GM18868 (cell line): ENCODE data around the gene HIVEP3.

Experiments used
- ATAC-seq: cut with Tn5 transposase; IDR thresholded peaks from one replicate; pipeline ENCODE4 v1.9.1; 2021; ENCODE audit warnings: mild to moderate bottlenecking, moderate library complexity; ENCODE audit not compliant: unreplicated experiment

The HIVEP3 gene

GRCh38 chr1:41609166-41609883 lies 309.4 kb downstream of the HIVEP3 start:
- ATAC-seq = no peak

GRCh38 chr1:41608211-41608610 lies 310.5 kb downstream of the HIVEP3 start:
- ATAC-seq = no peak

- ATAC-seq = no peak
These were observed 310.9 kb downstream of the HIVEP3 start for GRCh38 chr1:41607808-41608207.

DNA sequence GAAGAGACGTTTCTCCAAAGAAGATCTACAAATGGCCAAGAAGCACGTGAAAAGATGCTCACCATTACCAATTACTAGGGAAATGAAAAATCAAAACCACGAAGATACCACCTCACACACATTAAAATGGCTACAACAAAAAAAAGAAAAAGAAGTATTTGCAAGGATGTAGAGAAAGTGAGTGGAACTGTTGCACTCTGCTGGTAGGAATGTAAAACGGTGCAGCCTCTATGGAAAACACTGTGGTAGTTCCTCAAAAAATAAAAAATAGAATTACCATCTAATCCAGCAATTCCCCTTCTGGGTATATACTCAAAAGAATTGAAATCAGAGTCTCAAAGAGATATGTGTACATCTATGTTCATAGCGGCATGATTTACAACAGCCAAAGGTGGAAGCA lies 318.8 kb downstream of the HIVEP3 start:
- no peak for ATAC-seq

- ATAC-seq = no peak
These were observed 320.4 kb downstream of the HIVEP3 start for GRCh38 chr1:41598325-41598724.

DNA sequence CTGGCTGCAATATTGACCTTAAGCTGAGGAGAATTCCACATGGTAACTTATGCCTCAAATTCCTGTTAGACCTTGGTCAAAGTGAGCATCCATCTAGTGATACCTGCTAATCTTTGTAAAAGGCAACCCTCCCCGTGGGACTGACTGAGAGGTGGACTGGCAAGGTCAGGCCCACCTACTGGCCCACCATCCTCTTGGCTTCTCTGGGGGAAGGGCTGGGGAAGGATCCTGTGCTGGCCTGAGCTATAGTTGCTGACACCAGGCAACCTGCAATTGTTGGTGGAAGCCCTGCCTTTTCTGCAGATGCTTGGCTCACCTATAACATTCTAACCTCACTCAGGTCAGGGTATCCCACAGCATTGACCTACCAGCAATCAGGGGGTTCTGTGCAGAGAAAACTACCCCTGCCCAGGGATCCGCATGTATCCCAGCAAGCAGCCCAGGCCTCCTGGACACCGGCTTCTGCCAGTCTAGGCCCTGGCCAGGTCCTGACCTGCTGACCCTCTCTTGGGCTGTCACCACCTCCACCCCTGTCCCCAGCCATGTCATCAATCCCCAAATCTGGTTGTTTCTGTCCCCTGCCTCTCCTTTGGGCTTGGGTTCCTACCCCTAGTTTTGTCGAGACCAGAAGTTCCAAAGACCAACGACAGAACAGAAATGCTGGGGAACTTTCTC lies 326.1 kb downstream of the HIVEP3 start:
- ATAC-seq = no peak

DNA sequence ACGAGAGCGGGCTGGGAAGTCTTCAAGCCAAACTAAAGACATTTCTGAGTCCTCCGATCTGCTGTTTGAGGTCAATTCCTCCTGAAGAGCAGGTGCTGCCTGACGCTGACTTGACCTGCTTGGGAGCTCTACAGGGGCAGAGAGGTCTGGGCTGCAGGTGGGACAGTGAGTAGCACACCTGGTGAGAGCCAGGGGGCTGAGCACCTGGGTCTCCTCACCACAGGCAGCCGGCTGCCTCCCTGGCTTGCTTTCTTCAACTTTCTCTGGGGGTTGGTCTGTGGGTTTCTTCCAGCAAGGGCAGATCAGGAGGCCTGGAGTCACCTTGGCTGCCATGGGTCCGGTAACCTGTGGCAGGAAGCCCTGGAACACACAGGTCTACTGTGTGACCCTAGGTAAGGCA lies 326.8 kb downstream of the HIVEP3 start:
- no peak for ATAC-seq

DNA sequence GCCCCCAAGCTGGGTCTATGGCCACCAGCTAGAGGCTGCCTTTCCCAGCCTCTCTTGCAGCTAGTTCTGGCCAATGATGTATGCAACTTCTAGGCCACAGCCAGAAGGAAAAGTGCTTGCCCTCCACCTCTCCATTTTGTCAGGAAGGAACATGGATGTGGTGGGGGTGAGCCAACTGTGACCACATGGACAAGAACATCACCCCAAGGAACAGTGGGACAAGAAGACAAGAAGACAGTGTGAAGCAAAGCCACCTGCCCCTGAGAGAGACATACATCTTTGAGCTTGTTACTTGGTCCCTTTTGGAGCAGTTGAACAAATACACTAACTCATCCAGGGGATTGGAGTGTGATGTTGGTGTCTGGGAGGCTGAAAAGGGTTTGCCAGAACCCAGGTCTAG lies 328.4 kb downstream of the HIVEP3 start:
- ATAC-seq = no peak

DNA sequence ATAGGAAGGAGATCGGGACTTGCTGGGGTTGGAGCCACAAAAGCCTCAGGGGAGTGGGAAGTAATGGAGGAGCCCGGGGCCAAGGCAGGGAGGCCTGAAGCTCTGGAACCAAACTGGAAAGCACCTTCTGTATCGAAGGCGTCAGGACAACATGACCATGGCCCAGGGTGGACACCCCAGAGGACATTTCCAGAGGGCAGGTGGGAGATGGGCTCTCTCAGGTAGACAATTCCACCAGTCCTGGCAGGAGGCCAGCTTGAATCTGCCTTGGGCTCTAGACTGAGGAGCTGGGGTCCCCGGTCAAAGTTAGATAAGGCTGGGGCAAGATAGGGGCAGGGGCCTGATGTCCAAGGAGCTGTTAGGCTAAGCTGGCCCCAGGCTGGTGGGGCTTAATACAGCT lies 329.3 kb downstream of the HIVEP3 start:
- ATAC-seq = no peak

DNA sequence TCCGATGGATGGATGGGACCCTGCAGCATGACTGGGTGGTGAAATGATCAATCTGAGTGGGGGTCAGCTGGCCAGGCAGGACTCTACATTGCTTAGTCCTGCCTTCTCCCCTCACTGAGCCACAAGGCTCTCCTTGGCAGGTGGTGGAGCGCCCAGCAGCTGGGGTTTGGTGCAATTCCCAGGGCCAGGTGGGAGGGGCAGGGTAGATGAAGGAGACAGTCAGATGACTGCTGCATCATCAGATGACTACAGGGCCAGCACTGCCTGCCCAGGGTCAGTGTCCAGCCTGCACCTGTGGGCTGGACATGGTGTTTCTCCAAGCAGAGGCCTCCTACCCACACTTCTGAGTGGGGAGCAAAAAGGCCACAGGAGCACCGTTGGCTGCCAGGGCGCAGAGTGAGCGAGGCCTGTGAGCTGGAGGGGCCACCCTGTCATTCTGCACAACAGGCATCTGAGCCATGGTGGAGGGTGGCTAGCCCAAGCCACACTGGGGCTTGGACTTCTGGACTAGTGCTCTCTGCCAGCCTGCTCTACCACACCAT lies 330.3 kb downstream of the HIVEP3 start:
- no peak for ATAC-seq

DNA sequence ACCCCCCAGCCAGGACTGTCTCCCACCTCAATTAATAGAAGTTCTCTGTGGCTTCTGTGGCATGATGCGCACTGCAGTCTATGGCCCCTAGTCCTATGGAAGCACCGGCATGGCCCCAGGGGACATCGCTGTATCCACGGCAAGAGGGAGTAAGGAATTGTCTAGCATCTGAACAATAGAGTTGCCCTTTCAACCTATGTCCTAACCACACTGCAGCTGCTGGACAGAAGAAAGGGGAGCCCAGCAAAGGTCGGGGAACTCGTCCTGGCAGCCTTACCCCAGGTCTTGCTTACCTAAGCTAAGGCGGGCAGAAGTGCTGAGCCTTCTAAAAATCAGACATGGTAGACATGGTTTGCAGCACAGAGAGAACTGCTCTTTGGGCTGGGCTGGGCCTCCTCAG lies 330.9 kb downstream of the HIVEP3 start:
- ATAC-seq = no peak

DNA sequence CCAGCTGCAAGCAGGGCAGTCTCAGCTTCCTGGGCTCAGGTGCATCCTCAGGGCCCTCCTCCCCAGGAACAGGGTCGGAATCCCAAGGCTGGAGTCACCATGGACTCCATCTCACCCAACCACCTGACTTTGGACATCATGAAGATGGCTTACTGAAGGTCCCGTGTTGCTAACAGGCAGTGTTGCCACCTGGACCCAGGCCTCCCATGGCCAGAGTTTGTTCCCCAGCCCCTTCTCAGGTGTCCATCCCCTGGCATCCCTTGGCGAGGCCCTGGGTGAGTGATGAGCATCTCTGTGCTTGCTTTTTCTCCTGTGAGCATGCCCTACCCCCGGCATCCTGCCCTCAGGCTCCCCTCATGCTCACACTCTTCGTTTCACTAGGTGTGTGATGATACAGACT lies 332.5 kb downstream of the HIVEP3 start:
- ATAC-seq = no peak

DNA sequence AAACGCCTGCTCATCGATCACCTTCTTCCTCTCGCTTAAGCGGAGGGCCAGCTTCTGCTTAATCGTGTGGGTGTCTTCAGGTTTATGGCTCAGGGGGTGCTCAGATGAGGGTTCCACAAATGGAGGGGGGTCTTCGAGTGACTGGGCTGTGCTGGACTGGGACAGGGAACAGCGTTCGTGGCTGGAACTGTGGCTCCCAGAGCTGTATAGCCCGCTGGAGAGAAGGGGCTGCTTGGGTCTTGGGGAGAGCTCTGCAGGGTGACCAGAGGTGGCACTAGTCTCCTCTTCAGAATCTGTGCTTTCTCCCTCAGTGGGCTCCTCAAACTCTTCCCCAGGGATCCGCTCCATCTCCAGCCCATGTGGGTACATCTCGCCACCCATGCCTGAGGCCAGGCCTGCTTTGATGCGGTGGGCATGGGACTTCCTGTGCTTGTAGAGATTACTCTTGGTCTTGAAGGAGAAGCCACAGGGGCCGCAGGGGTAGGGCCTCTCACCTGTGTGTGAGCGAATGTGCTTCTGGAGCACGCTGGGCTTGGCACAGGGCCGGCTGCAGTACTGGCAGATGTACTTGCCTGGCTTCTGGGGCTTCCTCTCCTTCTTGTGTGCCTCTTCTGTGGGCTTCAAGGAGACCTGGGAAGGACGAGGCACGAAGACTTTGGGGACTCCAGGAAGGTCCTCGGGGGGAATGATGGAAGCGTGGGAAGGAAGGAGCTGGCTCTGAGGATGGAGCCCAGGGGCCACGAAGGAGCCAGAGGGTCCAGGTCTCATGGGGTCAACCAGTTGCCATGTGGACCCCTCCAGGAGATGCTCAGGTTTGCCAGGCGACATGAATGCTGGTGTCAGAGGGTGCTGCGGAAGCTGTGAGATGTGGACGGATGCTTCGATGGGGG lies 334.8 kb downstream of the HIVEP3 start:
- ATAC-seq = no peak

DNA sequence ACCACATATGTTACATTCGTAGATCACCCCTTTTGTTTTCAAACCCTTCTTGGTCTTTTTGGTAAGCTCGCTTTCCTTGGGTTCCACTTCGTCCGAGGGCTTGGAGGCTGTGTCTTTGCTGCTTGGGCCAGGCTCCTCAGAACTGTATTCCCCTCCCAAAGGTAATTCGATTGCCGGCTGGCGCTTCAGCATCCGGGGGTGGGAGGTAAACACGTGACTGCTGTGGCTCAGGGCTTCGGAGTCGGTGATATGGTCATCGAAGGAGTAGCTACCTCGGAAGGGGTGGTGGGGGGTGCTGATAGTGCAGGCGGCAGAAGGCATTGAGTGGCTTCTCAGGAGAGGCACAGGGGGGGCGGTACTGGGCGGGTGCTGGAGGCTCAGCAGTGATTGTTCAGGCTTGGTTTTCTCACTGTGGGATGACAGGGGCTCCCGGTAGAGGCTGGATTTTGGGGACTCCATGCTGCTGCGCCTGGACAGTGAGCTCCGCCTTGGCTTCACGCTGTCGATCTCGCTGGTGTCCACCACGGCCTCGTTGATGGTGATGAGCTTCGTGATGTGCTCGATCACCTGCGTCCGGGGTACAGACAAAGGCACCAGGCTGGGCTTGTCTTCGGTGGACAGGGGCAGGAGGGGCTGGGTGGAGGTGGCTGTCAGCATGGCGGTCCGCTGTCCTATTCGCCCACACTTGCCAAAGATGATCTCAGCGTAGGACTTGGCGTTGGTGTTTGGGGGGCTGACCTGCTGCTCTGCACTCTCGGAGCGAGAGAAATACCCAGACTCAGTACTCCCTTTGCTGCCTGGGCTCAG lies 335.7 kb downstream of the HIVEP3 start:
- no peak for ATAC-seq

- ATAC-seq = no peak
These were observed 336.4 kb downstream of the HIVEP3 start for GRCh38 chr1:41582351-41582750.

DNA sequence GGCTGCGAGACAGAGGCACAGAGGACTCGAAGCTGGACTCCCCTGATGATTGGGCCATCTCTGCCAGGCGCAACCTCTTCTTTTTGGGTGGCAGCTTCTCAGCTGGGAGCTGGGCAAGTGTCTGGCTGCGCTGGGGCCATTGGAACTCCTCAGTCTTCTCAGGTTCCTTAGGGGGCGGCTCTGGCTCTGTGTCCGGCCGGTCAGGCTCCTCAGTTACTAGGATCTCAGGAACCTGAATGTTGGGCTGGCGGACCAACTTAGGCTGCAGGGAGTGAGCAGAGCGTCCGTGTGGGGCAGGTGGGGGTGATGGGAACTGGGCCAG lies 336.8 kb downstream of the HIVEP3 start:
- ATAC-seq = no peak

- no peak for ATAC-seq
These were observed 337.3 kb downstream of the HIVEP3 start for GRCh38 chr1:41581216-41582003.

GRCh38 chr1:41580520-41581172 lies 338.1 kb downstream of the HIVEP3 start:
- no peak for ATAC-seq

- no peak for ATAC-seq
These were observed 338.7 kb downstream of the HIVEP3 start for GRCh38 chr1:41580021-41580420.
